ENCODE measurements around the gene CD83.

Gene CD83

DNA sequence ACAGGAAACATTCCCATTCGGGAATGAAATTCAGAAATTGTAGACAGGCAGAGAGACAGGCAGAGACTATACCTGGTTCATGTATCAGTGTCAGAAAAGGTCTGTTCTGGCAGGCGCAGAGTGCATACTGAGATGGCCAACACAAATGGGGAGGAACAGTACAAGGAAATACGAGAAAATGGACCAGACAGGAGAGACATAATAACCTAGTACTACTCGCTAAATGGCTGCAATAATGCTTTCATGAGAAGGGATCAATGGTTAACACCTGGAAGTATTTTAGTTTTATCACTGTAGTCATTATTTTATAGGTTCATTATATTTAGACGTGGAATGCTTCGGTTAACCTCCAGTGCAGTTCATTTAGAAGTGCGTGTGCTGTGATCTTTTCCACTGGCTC is 58.9 kb downstream of the CD83 start:
- TF ChIP-seq, protein P1, sequence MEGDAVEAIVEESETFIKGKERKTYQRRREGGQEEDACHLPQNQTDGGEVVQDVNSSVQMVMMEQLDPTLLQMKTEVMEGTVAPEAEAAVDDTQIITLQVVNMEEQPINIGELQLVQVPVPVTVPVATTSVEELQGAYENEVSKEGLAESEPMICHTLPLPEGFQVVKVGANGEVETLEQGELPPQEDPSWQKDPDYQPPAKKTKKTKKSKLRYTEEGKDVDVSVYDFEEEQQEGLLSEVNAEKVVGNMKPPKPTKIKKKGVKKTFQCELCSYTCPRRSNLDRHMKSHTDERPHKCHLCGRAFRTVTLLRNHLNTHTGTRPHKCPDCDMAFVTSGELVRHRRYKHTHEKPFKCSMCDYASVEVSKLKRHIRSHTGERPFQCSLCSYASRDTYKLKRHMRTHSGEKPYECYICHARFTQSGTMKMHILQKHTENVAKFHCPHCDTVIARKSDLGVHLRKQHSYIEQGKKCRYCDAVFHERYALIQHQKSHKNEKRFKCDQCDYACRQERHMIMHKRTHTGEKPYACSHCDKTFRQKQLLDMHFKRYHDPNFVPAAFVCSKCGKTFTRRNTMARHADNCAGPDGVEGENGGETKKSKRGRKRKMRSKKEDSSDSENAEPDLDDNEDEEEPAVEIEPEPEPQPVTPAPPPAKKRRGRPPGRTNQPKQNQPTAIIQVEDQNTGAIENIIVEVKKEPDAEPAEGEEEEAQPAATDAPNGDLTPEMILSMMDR (conservative IDR thresholded peaks at IDR 0.05; ENCODE audit: control insufficient read depth, insufficient read depth, low read depth, low read length): no peak
- H3K4me3 ChIP-seq (ENCODE audit: control insufficient read depth, low read depth, low read length): no peak overlapping the region
- DNase-seq (ENCODE audit: low read depth): no peak

DNA sequence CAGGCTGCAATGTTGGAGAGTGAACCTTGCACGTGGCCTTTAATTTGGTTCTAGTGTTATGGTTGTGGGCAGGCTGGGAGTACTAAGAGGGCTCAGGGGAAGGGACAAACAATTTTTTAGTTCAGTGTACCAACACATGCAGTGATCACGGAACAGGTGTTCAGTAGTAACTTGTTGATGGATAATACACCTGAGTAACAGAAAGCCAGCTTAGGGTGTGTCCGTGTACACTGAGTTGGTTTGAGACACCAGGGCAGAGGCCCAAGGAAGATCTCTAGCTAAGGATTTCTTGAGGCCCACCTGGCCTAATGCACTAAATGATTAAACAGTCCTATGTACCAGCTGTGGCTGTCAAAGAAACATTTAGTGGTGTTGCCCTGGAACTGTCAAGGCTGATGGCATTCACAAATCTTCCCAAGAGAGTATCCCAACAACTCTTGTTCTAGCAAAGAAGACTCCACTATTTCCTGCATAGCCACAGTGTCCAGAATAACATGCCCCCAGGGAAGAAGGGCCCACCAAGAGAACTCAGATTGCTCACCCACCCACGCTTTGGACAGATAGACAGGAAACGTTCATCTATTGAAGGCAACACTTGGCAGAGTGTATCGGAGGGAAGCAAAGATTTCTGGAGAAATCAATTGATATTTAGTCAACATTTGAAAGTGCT is 60.0 kb downstream of the CD83 start:
- TF ChIP-seq, protein P1 (conservative IDR thresholded peaks at IDR 0.05; ENCODE audit: control insufficient read depth, insufficient read depth, low read depth, low read length): no peak
- peak; percentile 19 for DNase-seq (ENCODE audit: low read depth)
- H3K4me3 ChIP-seq (ENCODE audit: control insufficient read depth, low read depth, low read length): no peak overlapping the region

DNA sequence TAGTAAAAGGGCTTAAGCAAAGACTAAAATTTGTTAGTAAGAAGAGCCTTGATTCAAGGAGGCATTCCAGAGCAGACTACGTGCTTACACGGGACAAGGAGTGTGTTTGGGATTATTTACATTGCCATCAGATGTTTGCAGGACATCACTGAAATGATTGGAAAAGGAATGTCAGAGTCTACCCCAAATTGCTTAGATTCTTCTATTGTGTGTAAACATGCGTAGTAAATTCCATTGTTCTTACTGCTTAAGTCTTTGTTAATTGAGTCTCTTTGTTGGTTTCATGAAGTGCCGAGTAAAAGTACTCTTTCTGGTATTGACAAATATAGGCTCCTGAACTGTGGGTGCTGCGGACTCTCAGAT is 60.5 kb downstream of the CD83 start:
- no peak overlapping the region for H3K4me3 ChIP-seq (ENCODE audit: control insufficient read depth, low read depth, low read length)
- TF ChIP-seq, protein P1 (conservative IDR thresholded peaks at IDR 0.05; ENCODE audit: control insufficient read depth, insufficient read depth, low read depth, low read length): no peak
- DNase-seq (ENCODE audit: low read depth): no peak

DNA sequence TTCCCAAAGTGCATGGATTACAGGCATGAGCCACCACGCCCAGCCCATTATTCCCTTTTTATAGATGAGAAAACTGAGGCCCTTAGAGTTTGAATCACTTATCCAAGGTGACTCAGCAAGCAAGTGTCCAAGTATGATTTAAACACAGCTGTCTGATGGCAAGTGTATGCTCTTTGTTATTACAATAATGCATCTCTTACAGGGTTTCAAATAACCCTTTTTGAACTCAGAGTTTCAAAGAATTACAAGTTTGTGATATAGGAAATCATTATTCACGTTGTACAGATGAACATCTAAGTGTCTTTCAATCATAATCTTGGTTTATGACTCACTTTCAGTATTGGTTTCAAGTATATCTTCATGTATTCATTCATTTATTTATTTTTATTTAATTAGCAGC is 63.0 kb downstream of the CD83 start:
- TF ChIP-seq, protein P1 (conservative IDR thresholded peaks at IDR 0.05; ENCODE audit: control insufficient read depth, insufficient read depth, low read depth, low read length): no peak

DNA sequence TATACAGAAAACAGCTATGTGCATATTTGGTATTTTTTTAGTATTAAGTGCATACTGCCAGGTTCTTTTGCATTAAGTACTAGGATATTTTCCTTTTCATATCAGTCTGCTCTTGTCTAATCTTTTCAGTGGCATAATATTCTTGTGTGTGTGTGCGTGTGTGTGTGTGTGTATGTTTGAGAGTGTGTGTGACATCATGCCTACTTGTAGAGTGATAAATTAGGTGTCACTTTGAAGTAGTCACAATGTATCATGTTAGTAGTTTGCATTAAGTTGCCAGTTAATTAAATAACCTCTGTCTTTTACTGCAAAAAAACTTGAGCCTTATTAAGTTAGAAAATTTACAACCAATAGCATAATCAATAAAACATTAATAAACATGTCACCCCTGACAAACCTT is 65.3 kb downstream of the CD83 start:
- TF ChIP-seq, protein P1 (conservative IDR thresholded peaks at IDR 0.05; ENCODE audit: control insufficient read depth, insufficient read depth, low read depth, low read length): no peak
- no peak overlapping the region for H3K4me3 ChIP-seq (ENCODE audit: control insufficient read depth, low read depth, low read length)
- no peak for DNase-seq (ENCODE audit: low read depth)

More for the DNA sequence above, 63.0 kb downstream of the CD83 start:
- DNase-seq (ENCODE audit: low read depth): no peak
- no peak overlapping the region for H3K4me3 ChIP-seq (ENCODE audit: control insufficient read depth, low read depth, low read length)
